SK-N-SH treated with all-trans-retinoic acid at 6 μM for 48 hours (cell line): ENCODE results near the gene C3orf49.

Experiments used
- ISL1 ChIP-seq: fragments of 250-450 bp; sonication (Bioruptor Pico); IDR thresholded peaks from 2 replicates; pipeline ENCODE4 v2.1.2; 2022; ENCODE audit warnings: mild to moderate bottlenecking, moderate library complexity
- POU6F1 ChIP-seq: fragments of 250-450 bp; sonication (Bioruptor Pico); IDR thresholded peaks from 2 replicates; pipeline ENCODE4 v1.8.0; 2021; ENCODE audit warnings: low read depth, mild to moderate bottlenecking, moderate library complexity, borderline replicate concordance
- TCF4 ChIP-seq: fragments of 250-450 bp; sonication (Bioruptor Pico); IDR thresholded peaks from 2 replicates; pipeline ENCODE4 v1.8.0; 2021; ENCODE audit warnings: mild to moderate bottlenecking, moderate library complexity, borderline replicate concordance

GRCh38 chr3:63855333-63855940, 36.3 kb downstream of the C3orf49 start:
- TF ChIP-seq POU6F1 (CRISPR knock-in tag) (no peak), TCF4 (CRISPR knock-in tag) (no peak), ISL1 (CRISPR knock-in tag) (no peak)
